GM21576 (cell line): ENCODE results near the gene NDRG3.
"Not testable (repeated sequence)": the region's sequence is repeated elsewhere in the genome, so short reads cannot be mapped to it uniquely, and the experiment has no call there.

Source experiments
- ATAC-seq: cut with Tn5 transposase; IDR thresholded peaks from one replicate; pipeline ENCODE4 v1.9.1; 2021; ENCODE audit warnings: mild to moderate bottlenecking, moderate library complexity; ENCODE audit not compliant: unreplicated experiment

The NDRG3 gene

DNA sequence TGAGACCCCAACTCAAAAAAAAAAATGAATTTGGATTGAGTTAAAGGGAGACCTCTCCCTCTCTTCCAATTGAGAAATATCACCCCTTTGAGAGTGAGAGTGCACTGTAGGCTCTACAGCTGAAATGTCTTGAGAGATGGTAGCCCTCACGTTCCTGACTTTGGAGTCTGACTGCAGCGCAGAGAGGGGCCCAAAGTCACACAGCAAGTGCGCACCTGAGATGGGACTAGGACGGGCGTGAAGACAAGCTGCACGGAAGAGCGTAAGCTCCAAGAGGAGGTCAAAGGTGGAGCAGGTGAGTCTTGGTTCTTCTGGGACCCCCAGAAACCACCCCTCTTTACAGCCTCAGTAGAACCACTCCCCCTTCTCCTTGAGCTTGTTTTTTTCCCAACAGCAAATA, 100.5 kb downstream of the NDRG3 start:
- ATAC-seq: no peak

DNA sequence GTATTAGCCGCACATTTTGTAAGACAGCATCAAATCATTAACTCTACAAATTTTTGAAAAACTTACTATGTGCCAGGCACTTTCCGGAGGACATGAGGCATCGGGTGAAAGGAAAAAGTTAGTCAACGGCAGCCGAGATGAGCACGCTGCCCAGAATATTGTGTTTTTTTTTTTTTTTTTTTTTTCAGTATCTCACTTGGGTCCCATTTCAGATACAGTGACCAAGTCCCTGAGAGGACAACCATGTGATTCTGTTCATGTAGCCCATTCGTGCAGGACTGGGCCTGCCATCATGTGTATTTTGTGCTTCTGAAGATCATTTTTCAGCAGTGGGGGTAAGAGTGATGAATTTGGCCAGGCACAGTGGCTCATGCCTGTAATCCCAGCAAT, 101.2 kb downstream of the NDRG3 start:
- no peak for ATAC-seq

DNA sequence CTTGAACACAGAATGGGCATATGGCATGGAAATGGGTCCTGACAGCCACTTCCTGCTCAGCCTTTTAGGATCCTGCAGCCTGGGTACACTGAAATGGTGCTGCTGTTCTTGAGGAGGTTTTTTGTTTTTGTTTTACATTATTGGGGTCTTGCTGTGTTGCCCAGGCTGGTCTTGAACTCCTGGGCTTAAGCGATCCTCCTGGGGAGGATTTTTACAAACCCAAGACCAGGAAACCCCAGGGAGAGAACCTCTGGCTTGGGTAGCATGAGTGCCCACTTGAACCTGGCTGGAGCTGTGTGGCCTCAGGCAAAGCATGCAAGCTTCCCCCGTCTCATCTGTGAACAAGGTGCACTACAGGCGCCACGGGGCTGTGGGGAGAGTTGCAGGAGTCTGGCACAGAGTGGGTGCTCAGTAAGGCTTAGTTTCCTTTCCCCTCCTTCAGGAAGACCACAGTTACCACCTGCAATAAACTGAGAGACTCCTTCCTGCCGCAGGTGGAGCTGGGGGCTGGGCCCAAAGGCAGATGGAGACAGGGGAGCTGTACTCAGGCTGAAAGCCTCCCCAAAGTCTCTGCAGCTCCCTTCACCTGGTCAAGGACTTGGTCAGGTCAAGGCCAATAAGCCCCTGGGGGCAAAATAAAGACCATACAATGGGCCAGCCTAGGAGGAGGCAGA, 101.7 kb downstream of the NDRG3 start:
- ATAC-seq: no peak

DNA sequence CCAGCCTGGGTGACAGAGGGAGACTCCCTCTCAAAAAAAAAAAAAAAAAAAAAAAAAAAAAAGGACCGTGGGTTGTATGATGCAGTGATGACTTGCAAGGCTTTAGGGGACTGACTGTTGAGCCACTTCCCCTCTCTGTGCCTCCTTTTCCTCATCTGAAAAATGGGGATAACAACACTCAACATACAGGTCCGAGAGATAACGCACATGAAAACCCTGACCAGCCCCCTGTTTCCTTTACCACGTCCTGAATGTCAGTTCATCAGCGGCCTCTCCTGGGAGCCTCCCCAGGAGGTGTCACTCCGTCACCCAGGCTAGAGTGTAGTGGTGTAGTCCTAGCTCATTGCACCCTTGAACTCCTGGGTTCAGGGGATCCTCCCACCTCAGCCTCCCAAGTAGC, 103.8 kb downstream of the NDRG3 start:
- ATAC-seq: no peak

DNA sequence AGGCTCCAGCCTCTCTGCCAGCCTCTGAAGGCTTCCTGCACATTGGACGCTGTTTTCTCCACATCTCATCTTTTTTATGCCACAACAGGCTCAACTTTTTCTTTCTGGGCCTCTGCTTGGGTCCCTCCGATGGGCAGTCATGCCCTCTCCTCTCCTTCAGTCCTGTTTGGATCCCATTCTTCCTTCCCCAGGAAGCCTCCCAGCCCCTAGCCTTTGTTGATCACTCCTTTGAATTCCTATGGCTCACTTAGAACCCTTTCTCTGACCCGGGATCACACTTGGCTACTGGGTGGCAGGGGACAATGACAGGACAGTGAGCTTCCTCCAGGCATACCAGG, 104.4 kb downstream of the NDRG3 start:
- no peak for ATAC-seq

DNA sequence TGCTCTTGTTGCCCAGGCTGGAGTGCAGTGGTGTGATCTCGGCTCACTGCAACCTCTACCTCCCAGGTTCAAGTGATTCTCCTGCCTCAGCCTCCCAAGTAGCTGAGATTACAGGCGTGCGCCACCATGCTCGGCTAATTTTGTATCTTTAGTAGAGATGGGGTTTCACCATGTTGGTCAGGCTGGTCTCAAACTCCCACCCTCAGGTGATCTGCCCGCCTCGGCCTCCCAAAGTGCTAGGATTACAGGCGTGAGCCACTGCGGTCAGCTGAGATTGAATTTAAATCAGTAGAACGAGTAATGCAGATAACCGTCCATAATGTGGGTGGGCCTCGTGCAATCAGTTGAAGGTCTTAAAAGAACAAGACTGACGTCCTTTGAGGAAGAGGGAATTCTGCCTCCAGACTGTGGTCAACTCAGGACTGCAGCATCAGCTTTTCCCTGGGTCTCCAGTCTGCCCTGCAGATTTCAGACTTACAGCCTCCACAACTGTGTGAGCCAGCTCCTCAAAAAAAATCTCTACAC, 107.0 kb downstream of the NDRG3 start:
- ATAC-seq: not testable (repeated sequence)

DNA sequence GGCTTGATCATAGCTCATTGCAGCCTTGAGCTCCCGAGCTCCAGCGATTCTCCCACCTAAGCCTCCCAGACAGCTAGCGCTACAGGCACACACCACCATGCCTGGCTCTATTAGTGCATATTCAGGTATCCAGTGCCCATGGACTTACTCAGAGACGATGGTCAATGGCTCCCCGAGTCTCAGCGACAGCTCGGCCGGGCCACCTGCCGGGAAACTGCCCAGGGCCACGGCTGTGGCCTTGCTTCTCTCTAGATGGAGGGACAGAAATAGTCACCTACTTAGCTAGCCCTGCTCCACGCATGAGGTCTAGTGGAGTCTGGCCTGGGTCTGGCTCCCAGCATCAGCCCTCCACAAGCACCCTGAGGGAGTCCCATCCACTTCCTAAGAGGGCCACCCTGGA, 111.5 kb downstream of the NDRG3 start:
- ATAC-seq: no peak

DNA sequence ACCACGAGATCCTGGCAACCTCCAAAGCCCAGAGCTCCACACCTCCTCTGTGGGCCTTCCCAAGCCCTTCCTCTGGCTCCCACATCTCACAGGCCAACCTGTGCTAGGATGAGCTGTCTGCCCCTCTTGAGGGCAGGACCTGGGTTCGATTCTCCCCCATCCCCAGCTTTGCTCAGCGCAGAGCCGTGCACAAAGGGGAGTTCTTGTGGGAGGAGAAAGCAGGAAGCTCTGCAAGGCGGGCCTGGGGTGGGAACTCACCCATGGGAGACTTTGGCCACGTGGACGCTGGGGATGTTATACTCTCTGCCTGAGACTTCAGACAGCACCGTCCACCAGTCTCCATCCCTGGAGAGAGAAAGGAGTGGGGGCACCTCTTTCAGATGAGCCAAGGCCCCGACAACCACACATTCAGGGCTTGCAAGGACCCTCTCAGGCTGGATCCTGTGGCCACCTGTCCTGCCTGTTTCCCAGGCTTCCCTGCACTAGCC, 112.6 kb downstream of the NDRG3 start:
- no peak for ATAC-seq

DNA sequence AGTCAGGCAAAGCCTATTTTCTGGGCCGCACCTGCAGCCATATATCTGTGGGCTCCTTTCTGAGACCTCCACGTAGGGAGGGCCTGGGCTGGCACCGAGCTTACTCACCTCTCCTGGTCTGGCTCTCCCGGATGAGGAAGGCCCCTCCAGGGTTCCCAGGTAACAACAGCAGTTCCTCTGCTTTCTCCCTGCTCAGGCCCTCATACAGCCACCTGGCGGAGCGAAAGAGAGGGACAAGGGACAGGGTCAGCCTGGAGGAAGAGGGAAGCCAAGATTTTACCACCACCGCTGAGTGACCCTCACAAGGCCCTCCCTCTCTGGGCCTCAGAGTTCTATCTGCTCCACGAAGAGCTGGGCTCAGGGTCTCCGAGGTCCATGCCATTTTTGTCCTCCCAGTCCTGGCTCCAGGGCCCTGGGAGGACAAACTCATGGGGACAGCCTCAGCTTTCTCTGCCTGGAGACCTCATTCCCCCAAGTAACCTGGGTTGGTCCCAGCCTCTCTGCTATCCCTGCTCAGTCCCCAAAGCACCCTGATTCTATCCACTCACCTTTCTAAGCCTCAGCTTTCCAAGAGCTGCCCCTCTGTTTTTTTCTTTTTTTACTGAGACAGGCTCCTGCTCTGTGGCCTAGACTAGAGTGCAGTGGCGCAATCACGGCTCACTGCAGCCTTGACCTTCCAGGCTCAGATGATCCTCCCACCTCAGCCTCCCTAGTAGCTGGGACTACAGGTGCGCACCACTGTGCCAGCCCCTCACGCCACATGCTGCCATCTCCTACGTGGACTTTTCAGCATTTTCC, 113.2 kb downstream of the NDRG3 start:
- no peak for ATAC-seq

DNA sequence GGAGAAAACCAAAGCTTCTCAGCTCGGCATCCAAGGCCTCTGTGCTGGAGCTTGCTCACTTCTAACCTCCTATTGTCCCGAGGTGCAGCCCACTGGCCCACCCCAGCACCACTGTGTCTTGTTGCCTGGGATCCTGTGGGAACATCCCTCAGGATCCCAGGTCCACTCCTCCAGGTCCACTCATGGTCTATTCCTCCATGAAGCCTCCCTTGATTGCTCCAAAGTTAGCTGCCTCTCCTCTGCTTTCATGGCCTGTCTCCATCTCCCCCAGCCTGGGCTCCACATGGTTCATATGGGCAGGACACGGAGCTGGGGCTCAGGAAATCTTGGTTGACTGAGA, 113.8 kb downstream of the NDRG3 start:
- no peak for ATAC-seq

DNA sequence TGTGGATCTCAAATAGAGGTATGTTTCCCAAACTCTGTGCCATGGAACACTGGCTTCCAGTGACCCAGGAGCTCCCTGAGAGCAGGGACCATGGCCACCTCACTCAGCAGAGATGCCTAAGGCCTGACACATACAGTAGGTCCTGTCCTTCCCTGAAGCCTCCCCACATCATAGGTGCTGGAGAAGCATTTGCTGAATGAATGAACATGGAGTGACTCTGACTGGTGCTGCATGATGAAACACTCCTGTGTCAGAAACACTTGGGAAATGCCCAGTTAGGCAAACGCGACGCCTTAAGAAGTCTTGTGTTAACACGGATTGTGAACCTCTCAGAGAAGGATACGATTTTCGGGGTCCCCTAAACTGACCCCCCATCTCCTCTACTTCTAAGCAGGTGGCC, 114.2 kb downstream of the NDRG3 start:
- no peak for ATAC-seq

DNA sequence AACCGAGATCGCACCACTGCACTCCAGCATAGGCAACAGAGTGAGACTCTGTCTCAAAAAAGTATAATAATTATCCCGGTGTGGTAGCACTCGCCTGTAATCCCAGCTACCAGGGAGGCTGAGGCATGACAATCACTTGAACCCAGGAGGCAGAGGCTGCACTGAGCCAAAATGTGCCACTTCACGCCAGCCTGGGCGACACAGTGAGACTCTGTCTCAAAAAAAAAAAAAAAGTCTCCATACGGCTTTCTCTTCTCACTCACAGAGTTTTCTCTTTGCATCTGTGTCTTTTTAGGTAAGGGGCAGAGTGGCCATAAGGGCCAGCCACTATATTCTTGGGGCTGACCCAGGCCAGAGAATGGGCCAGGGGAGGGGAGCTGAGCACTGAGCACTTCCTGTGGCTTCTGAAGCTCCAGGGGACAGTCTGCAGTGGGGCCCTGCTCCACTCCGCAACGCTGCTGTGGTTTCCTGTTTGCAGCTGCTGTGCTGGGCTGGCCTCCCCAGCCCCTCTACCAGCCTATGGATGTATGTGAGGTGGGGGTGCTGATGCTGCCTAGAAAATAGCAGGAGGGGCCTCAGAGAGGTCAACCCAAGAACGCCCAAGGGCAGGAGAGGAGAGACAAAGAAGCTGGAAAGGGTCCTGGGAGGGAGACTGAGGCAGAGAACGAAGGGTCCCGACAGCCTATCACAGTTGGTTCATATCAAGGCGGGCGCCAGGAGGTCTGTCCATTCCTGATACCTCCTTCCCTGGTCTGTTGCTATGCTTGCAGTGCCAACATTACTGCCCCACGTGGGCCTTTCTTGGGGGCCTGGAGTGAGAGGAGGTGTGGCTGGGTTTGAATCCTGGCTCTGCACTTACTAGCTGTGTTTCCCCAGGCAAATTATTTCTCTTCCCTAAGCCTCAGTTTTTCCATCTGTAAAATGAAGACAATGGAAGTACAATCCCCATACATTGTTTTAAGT, 115.9 kb downstream of the NDRG3 start:
- peak; percentile 53 for ATAC-seq

DNA sequence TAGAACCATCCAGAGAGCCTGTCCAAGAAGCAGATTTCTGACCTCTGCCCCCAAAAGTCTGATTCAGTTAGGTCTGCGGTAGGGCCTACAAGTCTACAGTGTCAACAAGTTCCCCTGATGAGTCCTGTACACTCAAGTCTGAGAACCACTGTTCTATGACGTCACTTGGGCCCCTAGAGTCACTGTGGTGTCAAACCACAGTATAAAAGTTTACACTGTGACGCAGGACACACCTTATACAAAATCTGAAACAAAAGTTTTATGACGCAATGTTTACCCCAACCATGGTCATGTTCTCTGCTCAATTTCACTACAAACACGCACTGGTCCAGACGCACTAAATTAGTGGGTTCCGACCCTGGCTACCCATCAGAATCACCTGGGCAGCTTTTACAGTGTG, 117.8 kb downstream of the NDRG3 start:
- ATAC-seq: no peak

DNA sequence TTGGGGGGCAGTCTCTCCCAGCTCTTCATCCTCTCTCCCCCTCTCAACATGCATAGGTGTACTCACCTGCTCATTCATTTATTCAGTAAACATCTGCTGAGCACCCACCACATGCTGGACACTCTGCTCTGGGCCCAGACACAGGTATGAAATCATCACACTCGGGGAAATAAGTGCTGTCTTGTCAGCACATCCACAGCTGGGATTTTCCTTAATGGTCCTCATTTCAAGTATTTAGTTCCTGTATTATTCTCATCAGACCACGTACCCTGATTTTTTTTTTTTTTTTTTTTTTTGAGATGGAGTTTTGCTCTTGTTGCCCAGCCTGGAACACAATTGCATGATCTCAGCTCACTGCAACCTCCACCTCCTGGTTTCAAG, 121.0 kb downstream of the NDRG3 start:
- ATAC-seq: no peak

DNA sequence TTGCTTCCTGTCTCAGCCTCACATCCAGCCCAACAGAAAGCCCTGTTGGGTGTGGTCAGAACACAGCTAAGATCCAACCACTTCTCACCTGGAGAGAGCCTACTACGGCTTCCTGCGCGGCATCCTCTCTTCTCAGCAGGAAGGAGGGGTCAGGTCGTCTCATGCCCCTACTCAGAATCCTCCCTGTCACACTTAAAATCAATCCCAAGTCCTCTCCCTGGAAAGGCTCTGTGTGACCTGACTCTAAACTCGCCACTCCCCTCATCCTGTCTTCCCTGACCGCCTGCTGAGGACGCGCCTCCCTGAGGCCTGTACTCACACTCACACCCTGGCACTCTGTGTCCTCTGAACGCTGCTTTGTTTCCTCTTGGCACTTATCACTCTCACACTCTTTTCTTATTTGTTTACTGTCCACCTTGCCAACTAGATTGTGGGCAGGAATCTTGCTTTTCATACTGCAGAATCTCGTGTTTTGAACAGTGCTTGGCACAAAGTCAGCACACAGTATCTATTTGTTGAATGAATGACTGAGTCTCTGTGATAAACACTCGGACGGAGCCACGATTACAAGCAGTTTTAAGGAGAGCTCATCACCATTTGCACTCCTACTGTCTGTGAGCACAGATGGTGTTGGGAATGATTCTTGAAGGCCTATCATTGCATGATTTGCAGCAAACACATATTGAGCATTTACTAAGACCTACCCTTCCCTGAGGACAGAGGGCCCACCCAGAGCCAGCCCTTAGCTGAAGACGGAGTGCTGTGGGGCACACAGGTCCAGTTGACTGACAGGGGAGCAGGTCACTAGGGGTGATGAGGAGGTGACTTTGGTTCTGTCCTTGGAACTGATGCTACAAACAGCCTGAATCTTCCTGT, 121.6 kb downstream of the NDRG3 start:
- ATAC-seq: no peak

DNA sequence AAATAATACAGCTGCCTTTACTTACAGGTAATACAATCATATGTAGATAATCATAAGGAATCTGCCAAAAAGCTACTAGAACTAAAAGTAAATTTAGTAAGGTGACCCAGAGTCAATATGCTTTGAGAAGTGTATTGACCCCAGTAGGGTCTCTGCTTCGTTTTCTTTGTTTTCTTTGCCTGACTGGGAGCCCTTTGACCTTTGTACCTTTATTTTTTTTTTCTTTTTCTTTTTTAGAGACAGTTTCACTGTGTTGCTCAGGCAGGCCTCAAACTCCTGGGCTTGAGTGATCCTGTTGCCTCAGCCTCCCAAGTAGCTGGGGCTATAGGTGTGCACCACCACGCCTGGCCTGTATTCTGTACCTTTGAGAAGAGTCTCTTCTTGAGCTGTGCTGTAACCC, 122.4 kb downstream of the NDRG3 start:
- no peak for ATAC-seq

DNA sequence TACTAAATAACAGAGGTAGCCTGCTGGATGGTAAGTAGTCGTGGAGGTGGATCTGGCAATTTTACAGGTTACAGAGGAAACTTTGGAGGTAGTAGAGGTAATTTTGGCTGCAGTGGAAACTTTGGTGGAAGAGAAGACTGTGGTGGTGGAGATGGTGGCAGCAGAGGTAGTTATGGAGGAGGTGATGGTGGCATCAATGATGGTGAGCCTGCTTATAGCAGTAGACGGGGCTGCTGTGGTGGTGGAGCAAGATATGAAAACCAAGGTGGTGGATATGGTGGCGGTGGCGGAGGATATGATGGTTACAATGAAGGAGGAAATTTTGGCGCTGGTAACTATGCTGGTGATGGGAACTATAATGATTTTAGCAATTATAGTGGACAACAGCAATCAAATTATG, 125.0 kb downstream of the NDRG3 start:
- no peak for ATAC-seq

DNA sequence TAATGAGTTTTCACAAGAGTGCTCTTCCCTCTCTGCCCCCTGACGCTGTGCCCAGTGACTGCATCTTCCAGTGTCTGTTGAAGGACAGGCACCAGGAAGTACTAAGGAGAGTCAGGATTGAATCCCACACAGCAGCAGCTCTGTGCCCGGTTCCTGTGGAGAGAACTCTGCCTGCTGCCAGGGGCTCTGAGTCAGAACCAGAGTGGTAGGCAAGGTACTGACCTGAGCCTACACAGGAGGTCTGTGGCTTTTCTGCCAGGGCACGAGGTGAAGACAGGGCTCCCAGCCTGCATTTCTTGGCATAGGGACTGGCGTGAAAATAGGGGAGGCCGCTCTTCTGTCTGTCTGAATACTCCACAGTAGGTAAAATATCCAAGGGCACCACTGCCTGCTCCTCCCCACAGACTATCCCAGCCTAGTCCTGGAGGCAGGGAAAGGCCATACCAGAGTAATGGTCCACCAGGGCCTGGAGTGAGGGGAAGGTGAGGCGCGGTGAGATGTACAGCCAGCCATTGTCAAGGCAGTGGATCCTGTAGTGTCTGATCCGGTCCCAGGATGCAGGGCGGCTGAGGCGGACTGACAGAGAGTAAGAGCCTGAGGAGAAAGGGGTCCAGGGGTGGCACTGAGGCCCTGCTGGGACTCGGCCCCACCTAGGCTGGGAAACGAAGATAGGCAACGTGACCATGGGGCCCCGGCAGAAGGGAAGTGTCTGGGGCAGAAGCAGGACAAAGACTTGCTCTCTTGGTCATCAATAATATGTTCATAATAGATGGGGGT, 130.9 kb downstream of the NDRG3 start:
- no peak for ATAC-seq

DNA sequence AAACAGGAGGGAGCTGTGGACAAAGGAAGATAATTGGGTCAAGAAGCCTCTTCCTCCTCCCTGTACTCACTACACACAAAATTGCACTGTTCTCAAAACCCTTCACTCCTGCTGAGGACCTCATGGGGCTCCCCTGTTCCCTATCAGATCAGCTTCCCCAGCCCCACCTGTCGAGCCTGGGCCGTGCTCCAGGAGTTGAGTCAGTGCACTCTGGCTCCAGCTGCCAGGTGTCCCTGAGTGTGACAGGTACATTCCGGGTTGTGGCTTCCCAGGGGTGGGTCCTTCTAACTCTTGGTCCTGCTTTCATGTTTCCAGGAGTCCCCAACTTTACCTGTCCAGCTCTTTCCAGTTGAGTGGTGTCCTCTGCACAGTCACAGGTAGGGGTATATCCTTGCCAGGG, 131.9 kb downstream of the NDRG3 start:
- no peak for ATAC-seq

DNA sequence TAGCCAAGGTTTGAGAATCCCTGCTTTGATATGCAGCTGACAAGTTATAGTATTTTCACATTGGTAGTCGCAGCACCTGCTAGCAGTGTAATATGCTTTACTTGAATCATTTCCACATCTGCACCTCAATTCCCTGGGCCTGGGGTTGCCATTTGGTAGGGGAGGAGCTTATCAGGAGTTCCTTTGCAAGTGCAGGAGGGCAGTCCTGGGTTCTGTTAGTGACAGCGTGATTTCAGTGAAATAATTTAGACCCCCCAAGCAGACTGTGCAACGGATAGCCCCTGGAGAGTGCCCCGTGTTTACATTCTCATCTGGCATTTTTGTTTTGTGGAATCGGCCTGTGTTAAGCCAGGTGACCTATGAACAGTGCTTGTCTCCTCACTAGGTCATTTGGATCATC, 134.3 kb downstream of the NDRG3 start:
- no peak for ATAC-seq
